Measurements from ENCODE around the gene ZNF154.
"Not testable (repeated sequence)": the region's sequence is repeated elsewhere in the genome, so short reads cannot be mapped to it uniquely, and the experiment has no call there.

ZNF154 gene

DNA sequence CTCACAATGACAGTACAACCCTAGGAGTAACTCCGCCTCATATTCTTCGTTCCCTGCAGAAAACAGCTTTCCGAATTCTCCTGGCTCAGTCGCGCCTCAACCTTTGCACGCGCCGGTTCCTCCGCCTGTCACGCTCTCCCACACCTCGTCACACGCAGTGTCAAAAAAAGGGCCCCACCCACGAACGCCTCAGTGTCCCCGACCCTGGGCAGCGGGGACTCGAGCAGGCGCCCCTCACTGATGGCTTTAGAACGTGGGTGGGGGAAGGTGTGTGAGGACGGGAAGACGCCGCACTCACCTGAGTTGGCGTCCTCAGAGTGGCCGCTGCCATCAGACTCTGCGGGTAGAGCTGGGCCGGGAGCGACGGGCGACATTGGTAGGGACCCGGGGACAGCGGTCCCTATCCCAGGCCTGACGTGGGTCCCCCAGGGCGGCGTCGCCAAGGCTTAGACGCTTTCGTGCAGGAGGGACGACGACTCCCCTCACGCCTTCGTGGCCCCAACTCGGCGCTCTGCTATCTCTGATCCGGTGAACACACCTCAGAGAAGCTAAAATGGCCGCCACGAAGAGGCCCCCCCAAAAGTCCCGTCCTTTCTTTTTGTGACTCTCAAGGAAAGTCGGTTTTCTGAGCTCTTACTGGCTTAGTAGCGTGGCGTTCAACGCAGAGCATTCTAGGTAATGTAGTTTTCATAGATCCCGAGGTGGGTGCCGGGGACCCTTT lies at the start of gene ZNF154:
ZNF154 (minus strand) TSS at position 564 of the 721 bp plus-strand sequence; CDS start at position 331, 233 bp downstream.
- DNase-seq: peak; percentile 38

DNA sequence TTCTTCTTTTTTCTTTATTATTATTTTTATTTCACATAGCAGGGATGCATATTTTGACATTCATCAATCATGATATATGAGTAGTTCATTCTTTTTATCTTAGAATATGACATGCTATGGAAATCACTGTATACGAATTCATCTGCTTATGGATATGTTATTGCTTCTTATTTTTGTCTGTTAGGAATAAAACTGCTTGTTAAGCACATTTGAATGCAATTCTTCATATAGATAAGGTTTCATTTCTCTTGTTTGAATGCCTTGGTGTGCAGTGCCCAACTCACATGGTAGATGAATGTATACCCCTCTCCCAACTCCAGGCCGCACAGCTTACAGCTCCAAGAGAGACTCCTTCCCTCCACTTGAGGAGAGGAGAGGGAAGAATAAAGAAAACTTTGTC lies 48.9 kb upstream of the ZNF154 start:
- DNase-seq: no peak

DNA sequence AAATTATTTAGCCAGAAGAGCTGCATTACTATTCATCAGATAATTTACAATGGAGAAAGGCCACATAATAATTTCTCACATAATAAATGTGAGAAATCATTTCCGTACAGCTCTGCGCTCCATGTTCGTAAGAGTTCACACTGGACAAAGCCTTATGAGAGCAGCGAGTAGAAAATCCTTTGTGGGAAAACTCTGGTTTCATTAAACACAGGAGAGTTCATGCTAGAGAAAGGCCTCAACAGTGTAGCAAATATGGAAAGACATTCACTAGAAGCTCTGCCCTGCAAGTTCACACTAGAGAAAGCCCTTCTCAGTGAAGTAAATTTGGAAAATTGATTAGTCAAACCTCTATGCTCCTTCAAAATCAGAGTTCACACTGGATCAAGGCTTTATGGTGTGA lies 46.0 kb upstream of the ZNF154 start:
- no peak for DNase-seq

DNA sequence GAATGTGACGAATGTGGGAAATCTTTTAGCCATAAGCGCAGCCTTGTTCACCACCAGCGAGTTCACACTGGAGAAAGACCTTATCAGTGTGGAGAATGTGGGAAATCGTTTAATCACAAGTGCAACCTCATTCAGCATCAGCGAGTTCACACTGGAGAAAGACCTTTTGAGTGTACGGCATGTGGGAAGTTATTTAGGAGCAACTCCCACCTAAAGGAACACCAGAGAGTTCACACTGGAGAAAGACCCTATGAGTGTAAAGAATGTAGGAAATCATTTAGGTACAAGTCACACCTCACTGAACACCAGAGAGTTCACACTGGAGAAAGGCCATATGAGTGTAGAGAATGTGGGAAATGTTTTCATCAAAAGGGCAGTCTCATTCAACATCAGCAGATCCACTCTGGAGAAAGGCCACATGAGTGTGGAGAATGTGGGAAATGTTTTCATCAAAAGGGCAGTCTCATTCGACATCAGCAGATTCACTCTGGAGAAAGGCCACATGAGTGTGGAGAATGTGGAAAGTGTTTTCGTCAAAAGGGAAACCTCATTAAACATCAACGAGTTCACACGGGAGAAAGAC lies 45.2 kb upstream of the ZNF154 start:
- no peak for DNase-seq

DNA sequence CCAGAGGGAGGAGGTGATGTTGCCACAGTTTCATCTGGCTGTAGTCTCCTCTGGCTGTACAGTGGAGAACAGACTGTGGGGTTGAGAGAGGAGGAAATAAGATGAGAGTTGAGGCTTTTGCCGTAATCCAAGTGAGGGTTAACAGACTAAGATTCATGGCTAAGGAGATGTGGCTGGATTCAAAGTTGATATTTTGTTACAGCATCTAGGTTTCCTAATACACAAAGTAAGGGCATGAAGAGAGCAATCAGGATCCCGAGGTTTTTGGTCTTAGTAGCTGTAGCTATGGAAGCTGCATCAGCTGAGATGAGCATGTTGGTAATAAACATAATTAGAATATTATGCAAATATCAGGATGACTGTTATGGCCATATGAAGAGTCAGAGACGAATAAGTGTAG lies 39.0 kb upstream of the ZNF154 start:
- no peak for DNase-seq

DNA sequence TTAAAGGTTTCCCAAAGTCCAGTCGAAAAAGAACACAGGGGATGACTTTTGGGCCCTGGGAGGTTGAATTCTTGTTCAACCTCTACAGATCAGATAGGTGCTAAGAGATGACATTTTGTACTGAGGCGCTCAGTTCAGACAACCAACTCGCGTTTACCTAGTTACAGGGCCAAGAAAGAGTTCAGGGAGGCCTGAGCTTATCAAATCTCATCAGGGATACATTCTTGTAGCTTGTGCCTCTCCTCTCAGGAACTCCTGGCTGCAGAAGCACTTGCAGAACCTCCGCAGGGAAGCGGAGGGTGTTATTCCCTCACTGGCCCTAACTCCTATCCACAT lies 38.4 kb upstream of the ZNF154 start:
- no peak for DNase-seq

DNA sequence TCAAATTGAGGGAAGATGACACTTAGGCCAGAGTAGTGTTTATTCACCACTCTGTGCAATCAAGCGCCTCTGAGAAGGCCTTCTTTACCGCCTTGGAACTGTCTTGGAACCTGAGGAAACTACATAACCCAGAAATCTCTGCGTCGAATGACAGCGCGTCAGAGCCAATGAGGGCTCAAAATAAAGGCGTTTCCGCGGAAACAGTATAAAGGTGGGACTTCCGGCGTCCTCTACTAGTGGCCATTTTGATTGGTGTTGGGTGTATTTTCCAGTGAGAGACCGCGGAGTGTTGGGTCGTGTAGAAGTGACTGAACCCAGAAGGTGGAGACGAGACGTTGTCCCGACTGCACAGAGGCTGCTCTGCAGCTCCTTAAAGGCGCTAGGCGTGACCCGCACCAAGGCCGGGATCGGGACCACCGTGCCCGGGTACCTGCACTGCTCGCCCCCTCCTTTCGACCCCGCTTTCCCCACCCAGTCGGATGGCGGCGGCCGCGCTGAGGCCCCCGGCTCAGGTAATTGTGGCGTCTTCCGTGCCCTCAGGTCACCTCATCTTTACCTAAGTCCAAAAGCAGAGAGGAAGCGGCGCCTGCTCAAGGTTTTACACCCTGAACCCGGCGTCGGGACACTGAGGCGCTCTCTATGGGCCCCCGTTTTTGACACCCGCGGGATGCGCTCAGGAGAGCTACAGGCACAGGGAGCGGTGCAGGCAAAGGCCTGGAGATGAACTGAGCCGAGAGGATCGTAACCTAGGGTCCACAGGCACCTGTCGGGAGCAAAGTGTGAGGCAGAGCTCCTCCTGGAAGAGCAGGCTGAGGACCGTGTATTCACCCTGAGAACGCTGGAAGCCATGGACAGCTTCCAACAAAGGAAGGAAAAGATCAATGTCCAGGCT lies 37.8 kb upstream of the ZNF154 start, which contains the start of gene ZNF776:
ZNF776 (plus strand) TSS at position 236 of the 892 bp plus-strand sequence; CDS start at position 480, 244 bp downstream.
- peak; percentile 79 for DNase-seq

DNA sequence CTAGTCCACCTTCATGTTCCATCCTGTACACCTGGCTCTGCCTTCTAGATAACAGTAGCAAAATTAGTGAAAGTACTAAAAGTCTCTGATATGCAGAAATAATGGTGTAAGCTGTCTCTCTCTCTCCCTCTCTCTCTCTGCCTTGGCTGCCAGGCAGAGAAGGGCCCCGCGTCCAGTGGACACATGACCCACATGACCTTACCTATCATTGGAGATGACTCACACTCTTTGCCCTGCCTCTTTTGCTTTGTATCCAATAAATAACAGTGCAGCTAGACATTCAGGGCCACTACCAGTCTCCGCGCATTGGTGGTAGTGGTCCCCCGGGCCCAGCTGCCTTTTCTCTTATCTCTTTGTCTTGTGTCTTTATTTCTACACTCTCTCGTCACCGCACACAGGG lies 29.8 kb upstream of the ZNF154 start:
- not testable (repeated sequence) for DNase-seq

DNA sequence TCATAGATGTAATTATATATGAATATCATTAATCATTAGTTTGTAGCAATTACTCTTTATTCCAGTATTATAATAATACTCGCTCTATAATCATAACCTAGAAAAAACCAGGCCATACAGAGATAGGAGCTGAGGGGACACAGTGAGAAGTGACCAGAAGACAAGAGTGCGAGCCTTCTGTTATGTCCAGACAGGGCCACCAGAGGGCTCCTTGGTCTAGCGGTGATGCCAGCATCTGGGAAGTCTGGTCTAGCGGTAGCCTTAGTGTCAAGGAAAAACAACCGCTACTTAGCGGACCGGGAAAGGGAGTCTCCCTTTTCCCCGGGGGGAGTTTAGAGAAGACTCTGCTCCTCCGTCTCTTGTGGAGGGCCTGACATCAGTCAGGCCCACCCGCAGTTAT lies 29.3 kb upstream of the ZNF154 start:
- peak; percentile 14 for DNase-seq

DNA sequence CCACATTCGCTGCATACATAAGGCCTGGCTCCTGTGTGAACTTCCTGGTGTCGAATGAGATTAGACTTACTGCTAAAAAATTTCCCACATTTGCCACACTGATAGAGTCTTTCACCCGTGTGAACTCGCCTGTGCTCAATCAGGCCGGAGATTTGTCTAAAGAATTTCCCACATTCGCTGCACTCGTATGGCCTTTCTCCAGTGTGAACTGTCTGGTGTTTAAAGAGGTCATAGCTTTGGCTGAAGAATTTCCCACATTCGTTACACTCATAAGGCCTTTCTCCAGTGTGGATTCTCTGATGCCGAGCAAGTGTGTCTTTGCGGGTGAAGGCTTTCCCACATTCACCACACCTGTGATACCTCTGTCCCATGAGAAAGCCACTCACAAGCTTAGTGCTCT lies 11.9 kb upstream of the ZNF154 start:
- DNase-seq: no peak

DNA sequence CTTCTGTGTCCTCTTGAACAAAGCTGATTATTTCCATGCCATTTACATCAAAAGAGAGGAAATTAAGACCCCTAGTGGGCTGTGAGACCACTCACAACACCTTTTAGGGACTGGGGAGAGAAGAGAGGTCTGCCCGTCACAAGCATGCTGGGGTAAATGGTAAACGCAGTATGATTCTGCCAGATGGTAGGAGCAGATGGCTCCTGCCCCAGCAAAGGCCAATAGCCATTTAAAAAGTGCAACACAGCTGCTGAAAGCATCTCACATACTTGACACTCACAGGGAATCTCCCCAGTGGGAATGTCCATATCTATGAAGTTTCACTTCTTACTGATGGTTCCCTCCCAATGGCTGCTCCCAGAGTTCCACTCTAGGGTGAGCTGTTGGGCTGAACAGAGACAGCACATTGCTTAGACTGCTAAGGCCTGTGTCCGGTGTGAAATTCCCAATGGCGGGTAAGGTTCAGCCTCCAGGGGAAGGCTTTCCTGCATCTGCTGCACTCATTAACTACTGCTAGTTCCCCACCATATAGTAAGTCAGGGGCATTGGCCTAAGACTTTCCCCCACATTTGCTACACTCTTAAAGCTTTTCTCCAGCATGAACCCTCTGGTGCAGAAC lies 11.0 kb upstream of the ZNF154 start:
- DNase-seq: no peak

DNA sequence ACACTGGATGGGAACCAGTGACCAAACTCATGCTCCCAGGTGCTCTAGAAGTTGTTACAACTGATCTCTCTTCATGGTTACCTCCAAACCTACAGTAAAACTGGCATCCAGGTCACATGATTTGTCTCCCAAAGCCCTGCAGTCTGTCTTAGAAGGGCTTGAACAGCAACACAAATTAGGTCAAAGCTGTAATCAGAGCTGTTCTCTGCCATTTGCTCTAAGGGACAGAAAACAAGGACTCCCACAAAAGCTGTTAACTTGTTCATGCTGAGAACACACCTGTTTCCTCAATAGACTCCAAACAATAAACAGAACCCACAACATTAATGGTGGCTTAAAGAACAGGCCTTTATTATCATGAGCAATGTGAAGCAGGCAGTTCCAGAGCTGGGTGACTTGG lies 10.4 kb upstream of the ZNF154 start:
- no peak for DNase-seq

DNA sequence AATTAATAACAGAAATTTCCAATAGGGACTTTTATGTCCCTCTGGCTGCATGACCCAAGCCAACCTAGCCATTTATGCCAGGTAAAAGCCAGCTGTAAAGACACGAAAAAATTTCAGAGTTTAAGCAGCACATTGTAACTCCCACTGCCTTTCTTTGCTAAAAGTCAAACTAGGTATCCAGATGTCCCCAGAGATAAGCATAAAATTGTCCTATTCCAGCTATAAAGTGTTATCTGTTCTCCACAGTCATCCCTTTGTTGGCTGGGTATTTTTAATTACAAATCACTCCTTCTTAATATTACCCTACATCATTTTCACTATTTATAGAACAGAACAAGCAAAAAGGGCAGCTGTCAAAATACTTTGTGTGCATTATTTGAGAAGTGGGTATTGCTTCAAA lies 3.2 kb upstream of the ZNF154 start:
- DNase-seq: no peak

DNA sequence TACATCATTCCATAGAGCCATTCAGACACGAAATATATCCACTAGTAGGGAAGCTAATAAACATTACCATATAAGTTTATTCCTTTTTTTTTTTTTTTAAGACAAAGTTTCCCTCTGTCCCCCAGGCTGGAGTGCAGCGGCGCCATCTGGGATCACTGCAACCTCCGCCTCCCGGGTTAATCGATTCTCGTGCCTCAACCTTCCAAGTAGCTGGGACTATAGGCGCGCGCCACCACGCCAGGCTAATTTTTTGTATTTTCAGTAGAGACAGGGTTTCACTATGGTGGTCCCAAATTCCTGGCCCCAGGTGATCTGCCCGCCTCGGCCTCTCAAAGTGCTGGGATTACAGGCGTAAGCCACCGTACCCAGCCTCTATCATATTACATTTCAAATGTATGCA lies 612 bp upstream of the ZNF154 start:
- no peak for DNase-seq

DNA sequence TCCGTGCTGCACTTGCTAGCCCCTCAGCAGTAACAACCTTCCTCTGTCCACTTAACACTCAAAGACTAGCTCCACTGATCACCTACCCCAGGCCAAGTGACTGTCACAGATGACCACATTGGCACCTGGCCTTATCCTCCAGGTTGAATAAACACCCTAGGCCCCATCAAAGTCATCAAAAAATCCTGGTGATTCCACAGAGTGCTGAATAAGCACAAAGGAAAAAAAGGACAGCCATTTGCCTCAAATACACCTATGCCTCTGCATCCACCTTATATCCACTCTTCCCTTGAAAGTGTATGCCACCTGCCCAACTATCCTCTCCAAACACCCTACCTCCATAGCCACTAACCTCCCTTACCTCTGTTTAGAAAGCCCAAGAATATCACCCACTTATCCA lies 2.7 kb downstream of the ZNF154 start:
- DNase-seq: no peak

DNA sequence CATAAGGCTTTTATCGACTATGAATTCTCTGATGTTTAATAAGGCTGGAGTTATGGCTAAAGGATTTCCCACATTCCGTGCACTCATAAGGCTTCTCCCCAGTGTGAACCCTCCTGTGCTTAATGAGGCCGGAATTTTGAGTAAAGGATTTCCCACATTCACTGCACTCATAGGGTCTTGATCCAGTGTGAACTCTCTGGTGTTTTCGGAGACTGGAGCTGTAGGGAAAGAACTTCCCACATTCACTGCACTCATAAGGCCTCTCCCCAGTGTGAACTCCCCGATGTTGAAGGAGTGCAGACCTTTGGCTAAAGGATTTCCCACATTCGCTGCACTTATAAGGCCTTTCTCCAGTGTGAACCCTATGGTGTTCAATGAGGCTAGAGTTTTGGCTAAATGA lies 7.4 kb downstream of the ZNF154 start:
- no peak for DNase-seq

DNA sequence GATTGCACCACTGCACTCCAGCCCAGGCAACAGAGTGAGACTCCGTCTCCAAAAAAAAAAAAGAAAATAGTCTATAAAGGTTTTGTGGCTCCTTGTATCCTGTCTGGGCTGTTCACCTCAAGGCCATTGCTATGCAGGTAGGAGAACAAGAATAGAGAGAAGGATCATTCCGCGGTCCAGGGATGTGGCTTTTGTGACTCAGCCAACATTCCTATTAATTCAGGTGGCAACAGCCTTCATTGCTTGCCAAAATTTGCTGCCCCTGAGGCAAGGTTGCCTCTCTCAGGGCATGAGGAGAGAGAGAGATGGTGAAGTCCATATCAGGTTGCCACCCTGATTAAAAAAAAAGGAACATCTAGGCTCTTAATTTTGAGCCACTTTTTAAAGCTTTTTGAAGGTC lies 19.3 kb downstream of the ZNF154 start:
- no peak for DNase-seq

DNA sequence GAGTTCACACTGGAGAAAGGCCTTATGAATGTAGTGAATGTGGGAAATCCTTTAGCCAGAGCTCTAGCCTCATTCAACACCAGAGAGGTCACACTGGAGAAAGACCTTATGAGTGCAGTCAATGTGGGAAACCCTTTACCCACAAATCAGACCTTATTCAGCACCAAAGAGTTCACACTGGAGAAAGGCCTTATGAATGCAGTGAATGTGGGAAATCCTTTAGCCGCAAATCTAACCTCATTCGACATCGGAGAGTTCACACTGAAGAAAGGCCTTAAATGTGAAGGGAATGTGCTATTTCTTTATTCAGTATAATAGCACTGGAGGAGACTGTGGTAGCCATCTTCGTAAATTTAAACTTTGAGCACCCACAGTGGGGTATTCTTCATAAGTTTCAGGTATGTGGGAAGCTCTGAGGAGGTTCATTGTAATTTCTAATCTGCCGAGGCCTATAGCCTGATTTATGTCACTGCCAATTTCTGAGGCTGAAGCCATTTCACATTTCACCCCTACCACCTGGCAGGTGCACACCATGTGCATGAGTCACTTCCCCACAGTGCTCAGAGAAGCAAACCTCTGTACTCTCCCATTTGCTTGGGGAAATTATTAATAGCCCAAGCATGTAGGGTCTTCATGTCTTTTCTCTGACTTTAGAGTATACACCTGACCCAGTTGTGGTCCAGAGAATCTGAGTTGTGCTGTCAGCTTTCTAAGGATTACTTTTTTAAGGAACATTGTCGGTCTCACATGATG lies 20.8 kb downstream of the ZNF154 start:
- DNase-seq: no peak

DNA sequence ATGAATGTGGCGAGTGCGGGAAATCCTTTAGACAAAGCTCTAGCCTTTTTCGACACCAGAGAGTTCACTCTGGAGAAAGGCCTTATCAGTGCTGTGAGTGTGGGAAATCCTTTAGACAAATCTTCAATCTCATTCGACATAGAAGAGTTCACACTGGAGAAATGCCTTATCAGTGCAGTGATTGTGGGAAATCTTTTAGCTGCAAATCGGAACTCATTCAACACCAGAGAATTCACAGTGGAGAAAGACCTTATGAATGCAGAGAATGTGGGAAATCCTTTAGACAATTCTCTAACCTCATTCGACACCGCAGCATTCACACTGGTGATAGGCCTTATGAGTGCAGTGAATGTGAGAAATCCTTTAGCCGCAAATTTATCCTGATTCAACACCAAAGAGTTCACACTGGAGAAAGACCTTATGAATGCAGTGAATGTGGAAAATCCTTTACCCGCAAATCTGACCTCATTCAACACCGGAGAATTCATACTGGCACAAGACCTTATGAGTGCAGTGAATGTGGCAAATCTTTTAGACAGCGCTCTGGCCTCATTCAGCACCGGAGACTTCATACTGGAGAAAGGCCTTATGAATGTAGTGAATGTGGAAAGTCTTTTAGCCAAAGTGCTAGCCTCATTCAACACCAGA lies 21.5 kb downstream of the ZNF154 start:
- DNase-seq: no peak

DNA sequence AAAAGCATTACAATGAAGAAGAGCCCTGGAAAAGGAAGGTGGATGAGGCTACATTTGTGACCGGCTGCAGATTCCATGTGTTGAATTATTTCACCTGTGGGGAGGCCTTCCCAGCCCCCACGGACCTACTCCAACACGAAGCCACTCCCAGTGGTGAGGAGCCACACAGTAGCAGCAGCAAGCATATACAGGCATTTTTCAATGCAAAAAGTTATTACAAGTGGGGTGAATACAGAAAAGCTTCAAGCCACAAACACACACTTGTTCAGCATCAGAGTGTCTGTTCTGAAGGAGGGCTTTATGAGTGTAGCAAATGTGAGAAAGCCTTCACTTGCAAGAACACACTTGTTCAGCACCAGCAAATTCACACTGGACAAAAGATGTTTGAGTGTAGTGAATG lies 22.3 kb downstream of the ZNF154 start:
- DNase-seq: no peak

DNA sequence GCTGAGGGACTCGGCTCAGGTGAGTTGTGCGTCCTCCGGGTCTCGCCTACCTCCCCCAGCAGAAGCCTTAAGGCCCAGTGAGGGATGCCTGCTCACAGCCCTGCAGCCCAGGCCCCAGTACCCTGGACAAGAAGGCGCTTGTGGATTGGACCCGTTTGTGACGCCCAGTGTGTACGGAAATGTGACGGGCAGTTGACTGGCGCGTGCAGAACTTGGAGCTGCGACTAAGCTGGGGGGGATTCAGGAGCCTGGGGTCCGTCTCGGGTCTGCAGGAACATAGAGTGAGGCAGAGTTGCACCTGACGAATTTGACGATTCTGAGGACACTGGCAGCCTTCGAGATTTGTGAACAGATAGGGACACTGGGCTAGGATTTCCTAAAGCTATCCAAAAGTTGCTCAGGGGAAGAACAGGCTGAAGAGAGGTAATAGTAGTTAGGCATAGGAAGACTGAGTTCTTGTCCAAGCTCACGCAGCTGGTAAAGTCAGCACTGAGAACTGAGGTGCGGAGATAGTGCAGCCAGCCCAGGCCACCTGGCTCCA lies 26.7 kb downstream of the ZNF154 start:
- no peak for DNase-seq

DNA sequence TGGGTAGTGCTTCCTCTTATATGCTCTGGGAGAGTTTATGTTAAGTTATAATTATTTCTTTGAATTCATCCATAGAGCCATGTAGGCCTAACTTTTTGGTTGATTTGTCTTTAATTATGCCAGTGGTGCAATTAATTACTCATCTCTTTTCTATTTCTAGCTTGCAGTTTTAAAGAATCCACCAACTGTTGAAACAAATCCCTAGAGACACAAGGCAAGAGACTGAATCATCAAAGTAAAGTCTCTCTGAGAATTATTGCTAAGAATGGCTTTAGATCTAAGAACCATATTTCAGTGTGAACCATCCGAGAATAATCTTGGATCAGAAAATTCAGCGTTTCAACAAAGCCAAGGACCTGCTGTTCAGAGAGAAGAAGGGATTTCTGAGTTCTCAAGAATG lies 33.1 kb downstream of the ZNF154 start:
- DNase-seq: no peak
